CD4-positive, alpha-beta T cell (primary cell): ENCODE measurements around the gene PPAT. TPM values are rescaled to one million over a fixed set of nuclear protein-coding genes. Genes with fewer than 3 reads are reported as not detected.

Source experiments
- ATAC-seq: fragments of 200-7000 bp; cut with Tn5 transposase; one replicate; pipeline ENCODE4 v1.10.0; 2022; ENCODE audit warnings: mild to moderate bottlenecking; ENCODE audit not compliant: poor library complexity
- CTCF ChIA-PET: fragments of 350-600 bp; sonication (Branson Sonifier 250); formaldehyde crosslinking; loops from one replicate; lab custom pipeline; 2021; ENCODE audit warnings: antibody characterized with exemption, inconsistent platforms; lab: Charles Lee
- POLR2A ChIA-PET: fragments of 350-600 bp; sonication (Branson Sonifier 250); formaldehyde crosslinking; loops from one replicate; lab custom pipeline; 2021; ENCODE audit warnings: antibody characterized with exemption, inconsistent platforms; lab: Charles Lee
- DNase-seq, 14 experiments: peaks; one replicate each; pipeline ENCODE4 v3.0.0-alpha.2; 2013 to 2020; ENCODE audit warnings: mixed read lengths in 2 of 14
- H3K27ac ChIP-seq, 2 donors: one replicate each; pipeline versions ENCODE4 v1.5.1 to v1.7.0; 2013; ENCODE audit warnings: low read length in 2 of 2, low read depth in 1 of 2, mild to moderate bottlenecking in 1 of 2
- H3K27me3 ChIP-seq, 2 experiments: 1 replicate in 1 of 2; 2 replicates in 1 of 2; pipeline versions ENCODE4 v1.6.1 to v1.7.0; 2013; ENCODE audit warnings: low read length in 2 of 2, control low read depth in 1 of 2, mild to moderate bottlenecking in 1 of 2, moderate library complexity in 1 of 2; ENCODE audit not compliant: insufficient read depth in 2 of 2, control insufficient read depth in 1 of 2
- H3K36me3 ChIP-seq: one replicate; pipeline ENCODE4 v1.6.1; 2013; ENCODE audit warnings: low read length, control low read depth; ENCODE audit not compliant: insufficient read depth
- H3K4me1 ChIP-seq: one replicate; pipeline ENCODE4 v1.6.1; 2013; ENCODE audit warnings: low read length, control low read depth; ENCODE audit not compliant: insufficient read depth
- H3K4me3 ChIP-seq: one replicate; pipeline ENCODE4 v1.5.1; 2013; ENCODE audit warnings: mild to moderate bottlenecking, low read length, moderate library complexity
- H3K9me3 ChIP-seq, 2 experiments: 1 replicate in 1 of 2; 2 replicates in 1 of 2; pipeline versions ENCODE4 v1.6.1 to v1.7.0; 2013; ENCODE audit warnings: low read length in 2 of 2, mild to moderate bottlenecking in 2 of 2, control low read depth in 1 of 2, moderate library complexity in 1 of 2; ENCODE audit not compliant: control insufficient read depth in 1 of 2, insufficient read depth in 1 of 2
- H3K27ac Mint-ChIP-seq: one replicate; pipeline ENCODE4 v1.8.0; 2020; ENCODE audit warnings: mixed read lengths
- H3K27me3 Mint-ChIP-seq: one replicate; pipeline ENCODE4 v1.8.0; 2021; ENCODE audit warnings: mixed read lengths
- H3K36me3 Mint-ChIP-seq: one replicate; pipeline ENCODE4 v1.8.0; 2021; ENCODE audit warnings: low read depth, mixed read lengths
- H3K4me1 Mint-ChIP-seq: one replicate; pipeline ENCODE4 v1.8.0; 2021; ENCODE audit warnings: low read depth, mixed read lengths
- H3K4me3 Mint-ChIP-seq: one replicate; pipeline ENCODE4 v1.8.0; 2020; ENCODE audit warnings: mild to moderate bottlenecking, mixed read lengths
- H3K9me3 Mint-ChIP-seq: one replicate; pipeline ENCODE4 v1.8.0; 2020; ENCODE audit warnings: mixed read lengths
- CTCF ChIP-seq: fragments of 200-600 bp; IDR thresholded peaks from one replicate; pipeline ENCODE4 v1.8.0; 2022; ENCODE audit warnings: antibody characterized with exemption, mild to moderate bottlenecking
- intact Hi-C, 2 experiments: fragments of 100-400 bp; cut with DNase I in 1 of 2; cut with micrococcal nuclease in 1 of 2; formaldehyde crosslinking; loops; one replicate each; pipeline versions ENCODE4 v1.15.1 to v1.9.0; 2023 to 2025; cut with DNase I, micrococcal nuclease
- total RNA-seq, 174 experiments: library from RNA in 2 of 174; stranded (reverse) in 2 of 174; gene quantifications; one replicate each; pipeline ENCODE4 v1.2.3 and lab custom pipeline; 2021 to 2026

The PPAT gene
- total RNA-seq, 2 experiments from 2014 or later, result 4.7 to 6.3 TPM

GRCh38 chr4:56433280-56433679, 2.1 kb downstream of the PPAT start:
- Histone ChIP-seq H3K4me1 (peaks cover 26% of the 10 kb centered on the region), H3K9me3 (no peaks in the 10 kb centered on the region), H3K4me3 (no peak overlapping the region), H3K27ac (no peak overlapping the region), H3K27me3 (no peaks in the 10 kb centered on the region), H3K36me3 (no peaks in the 10 kb centered on the region)
- peak overlapping the region; percentile 92 for H3K4me3 Mint-ChIP-seq
- H3K27me3 Mint-ChIP-seq, result no peaks in the 10 kb centered on the region
- ATAC-seq, result no peak
- H3K4me1 Mint-ChIP-seq, result peaks cover 26% of the 10 kb centered on the region
- POLR2A ChIA-PET, result no interaction called here
- H3K27ac Mint-ChIP-seq, result no peak overlapping the region
- H3K36me3 Mint-ChIP-seq, result peaks cover 18% of the 10 kb centered on the region
- no peaks in the 10 kb centered on the region for H3K9me3 Mint-ChIP-seq
- DNase-seq, result no peak
- intact Hi-C loops, result loop anchor here (10.0 kb wide), 3 partner anchors 472 to 578 kb away; partner anchors contain the start of genes EXOC1 (in 1 of the 2), NOA1 (in 1 of the 2), POLR2B (in 1 of the 2) and REST (in 1 of the 2)
- TF ChIP-seq CTCF, result no peak
- CTCF ChIA-PET, result interaction anchor here (0.9 kb wide), 1 partner anchor 403 kb away, joined by 4 read pairs; no protein-coding TSS in a partner anchor

DNA sequence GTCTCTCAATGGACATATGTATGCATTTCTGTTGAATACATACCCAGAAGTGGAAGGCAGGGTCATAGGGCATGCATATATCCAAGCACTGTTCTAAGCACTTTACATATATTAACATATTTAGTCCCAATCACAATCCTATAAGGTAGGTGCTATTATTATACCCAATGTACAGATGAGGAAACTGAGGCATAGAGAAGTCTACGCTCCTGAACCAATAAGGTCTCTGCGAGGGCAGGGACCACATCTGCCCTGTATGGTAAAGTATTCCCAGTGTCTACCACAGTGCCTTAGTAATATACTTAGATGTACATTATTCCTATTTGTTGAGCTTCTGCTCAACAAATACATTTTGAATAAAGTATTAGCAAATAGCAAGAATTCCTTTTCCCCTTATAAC, 5.2 kb downstream of the PPAT start:
- Mint-ChIP-seq H3K9me3 (no peaks in the 10 kb centered on the region), H3K36me3 (peaks cover under 1% of the 10 kb centered on the region), H3K27me3 (no peaks in the 10 kb centered on the region), H3K4me1 (peaks cover 14% of the 10 kb centered on the region), H3K27ac (no peak overlapping the region), H3K4me3 (no peak overlapping the region)
- Histone ChIP-seq H3K27ac (no peak overlapping the region), H3K9me3 (no peaks in the 10 kb centered on the region), H3K36me3 (no peaks in the 10 kb centered on the region), H3K4me1 (peaks cover 11% of the 10 kb centered on the region), H3K4me3 (no peak overlapping the region), H3K27me3 (no peaks in the 10 kb centered on the region)
- CTCF ChIA-PET, result no interaction called here
- intact Hi-C loops, result loop anchor here (10.0 kb wide), 3 partner anchors 475 to 575 kb away; partner anchors contain the start of genes EXOC1 (in 1 of the 2), NOA1 (in 1 of the 2), POLR2B (in 1 of the 2) and REST (in 1 of the 2)
- no peak for TF ChIP-seq CTCF
- DNase-seq, result no peak
- no peak for ATAC-seq
- POLR2A ChIA-PET, result no interaction called here

DNA sequence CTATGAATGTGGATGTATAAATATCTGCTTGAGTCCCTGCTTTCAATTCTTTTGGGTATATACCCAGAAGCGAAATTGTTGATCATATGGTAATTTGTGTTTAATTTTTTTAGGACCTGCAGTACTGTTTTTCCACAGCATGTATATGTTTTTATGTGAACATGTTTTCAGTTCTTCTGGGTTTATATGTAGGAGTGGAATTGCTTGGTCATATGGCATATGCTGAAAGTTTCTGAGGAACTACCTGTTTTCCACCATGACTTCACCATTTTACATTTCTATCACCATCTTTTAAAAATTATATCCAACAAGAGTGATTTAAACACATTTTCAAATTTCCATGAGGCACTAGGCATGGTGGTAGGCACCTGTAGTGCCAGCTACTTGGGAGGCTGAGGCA, 8.2 kb downstream of the PPAT start:
- Histone ChIP-seq H3K9me3 (no peaks in the 10 kb centered on the region), H3K4me1 (no peaks in the 10 kb centered on the region), H3K36me3 (no peaks in the 10 kb centered on the region), H3K27me3 (no peaks in the 10 kb centered on the region), H3K27ac (no peak overlapping the region), H3K4me3 (no peak overlapping the region)
- Mint-ChIP-seq H3K27ac (no peak overlapping the region), H3K27me3 (no peaks in the 10 kb centered on the region), H3K9me3 (no peaks in the 10 kb centered on the region), H3K4me3 (no peak overlapping the region), H3K4me1 (peaks cover 9% of the 10 kb centered on the region), H3K36me3 (no peaks in the 10 kb centered on the region)
- CTCF ChIA-PET, result no interaction called here
- intact Hi-C loops, result loop anchor here in 1 of 2 experiments (5.0 kb wide), 1 partner anchor 40 kb away; the partner anchor contains the start of gene SRP72
- DNase-seq (no peak), ATAC-seq (no peak)
- TF ChIP-seq CTCF, result no peak
- POLR2A ChIA-PET, result interaction anchor here (3.1 kb wide), 1 partner anchor 8 kb away, joined by 22 read pairs; the partner anchor contains the start of genes PAICS and PPAT
